ENCODE measurements around the gene PDE1C. TPM values are rescaled to one million over a fixed set of nuclear protein-coding genes. Genes with fewer than 3 reads are reported as not detected.

The PDE1C gene
- total RNA-seq, 1 donor from 2014 or later: 15.5 TPM

DNA sequence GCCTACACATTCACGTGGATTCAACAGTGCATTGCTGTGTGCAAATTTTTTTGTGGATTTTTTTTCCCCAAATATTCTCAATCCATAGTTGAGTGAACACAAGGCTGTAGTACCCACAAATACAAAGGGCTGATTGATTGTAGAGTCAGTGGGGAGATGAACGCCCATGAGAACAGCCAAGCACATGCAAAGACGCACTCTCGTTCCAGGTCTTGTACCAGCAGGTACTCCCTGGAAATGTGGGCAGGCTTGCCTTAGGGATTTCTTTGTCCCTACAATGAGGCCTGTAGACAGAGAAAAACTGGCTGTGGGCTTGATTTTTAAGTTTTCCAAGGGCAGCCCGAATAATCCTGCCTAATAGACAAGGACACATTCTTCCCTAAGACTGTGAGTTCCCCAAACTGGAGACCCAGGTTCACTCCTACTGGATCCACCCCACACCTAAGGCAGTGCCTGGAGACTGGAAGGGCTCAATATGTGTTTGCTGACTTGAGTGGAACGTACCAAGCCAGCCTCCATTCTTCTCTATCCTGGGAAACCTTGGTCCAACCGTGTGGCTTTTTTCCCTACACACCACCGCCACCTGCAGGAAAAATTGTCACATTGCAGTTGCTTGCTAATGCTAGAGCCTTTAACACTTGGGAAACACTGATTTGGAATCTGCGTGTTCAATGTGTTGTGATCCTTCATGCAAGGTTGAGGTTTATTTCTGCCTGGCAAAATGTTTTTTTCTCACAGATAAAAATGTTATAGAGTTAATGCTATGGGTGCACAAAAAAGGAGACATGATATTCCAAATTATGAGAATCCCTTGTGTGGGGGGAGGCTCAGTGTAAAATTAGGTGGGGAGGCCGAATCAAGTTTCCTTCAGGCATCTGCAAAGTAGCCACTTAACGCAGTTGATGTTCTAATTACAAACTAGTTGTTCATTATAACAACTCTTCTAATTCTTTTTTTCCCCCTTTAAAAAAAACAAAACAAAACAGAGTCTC lies 333.9 kb downstream of the PDE1C start:
- H3K9me3 ChIP-seq: no peaks in the 10 kb centered on the region
- DNase-seq: no peak
- H3K36me3 ChIP-seq: no peaks in the 10 kb centered on the region

DNA sequence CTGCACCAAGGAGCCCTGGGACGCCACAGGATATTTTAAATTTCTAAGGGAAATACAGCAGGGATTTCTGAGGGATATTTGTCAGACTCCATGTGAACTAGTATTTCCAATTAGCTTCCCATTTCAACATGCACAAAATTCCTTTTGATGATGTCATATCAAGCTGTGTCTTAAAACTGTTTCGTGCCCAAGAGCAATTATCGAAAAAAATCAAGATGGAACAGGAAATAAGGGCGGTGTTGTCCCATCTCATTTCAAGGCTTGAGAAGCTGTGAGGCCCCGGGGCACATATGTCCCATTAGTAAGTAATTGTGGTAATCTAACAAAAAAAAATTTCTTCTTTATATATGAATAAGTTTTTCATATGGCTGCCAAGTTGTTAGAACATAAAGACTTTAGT lies 335.8 kb downstream of the PDE1C start:
- ATAC-seq (no peak), DNase-seq (no peak)
- Histone ChIP-seq H3K36me3 (no peaks in the 10 kb centered on the region), H3K9me3 (no peaks in the 10 kb centered on the region), H3K27me3 (ENCODE audit: low read depth) (no peaks in the 10 kb centered on the region), H3K4me1 (no peaks in the 10 kb centered on the region), H3K27ac (no peak overlapping the region), H3K4me3 (no peak overlapping the region)
- no peak for TF ChIP-seq CTCF (IDR thresholded peaks at IDR 0.05)
- intact Hi-C loops (cut with DNase I): no loop called here

More for the DNA sequence above, 333.9 kb downstream of the PDE1C start:
- peak; percentile 88 for TF ChIP-seq CTCF (IDR thresholded peaks at IDR 0.05)
- no peaks in the 10 kb centered on the region for H3K27me3 ChIP-seq (ENCODE audit: low read depth)
- no peak overlapping the region for H3K4me3 ChIP-seq
- no peaks in the 10 kb centered on the region for H3K4me1 ChIP-seq
- H3K27ac ChIP-seq: no peak overlapping the region
- peak; percentile 82 to 85 for ATAC-seq
- intact Hi-C loops (cut with DNase I): no loop called here

- TF ChIP-seq CTCF (IDR thresholded peaks at IDR 0.05): no peak
- Histone ChIP-seq H3K27ac (no peak overlapping the region), H3K27me3 (ENCODE audit: low read depth) (no peaks in the 10 kb centered on the region), H3K36me3 (no peaks in the 10 kb centered on the region), H3K9me3 (no peaks in the 10 kb centered on the region), H3K4me1 (no peaks in the 10 kb centered on the region), H3K4me3 (no peak overlapping the region)
- DNase-seq (no peak), ATAC-seq (no peak)
- intact Hi-C loops (cut with DNase I): no loop called here
These were observed 340.9 kb downstream of the PDE1C start for GRCh38 chr7:31729195-31729804.

GRCh38 chr7:31724696-31725095 lies 345.5 kb downstream of the PDE1C start:
- H3K9me3 ChIP-seq: no peaks in the 10 kb centered on the region
- ATAC-seq: no peak
- no peak overlapping the region for H3K27ac ChIP-seq
- no peaks in the 10 kb centered on the region for H3K27me3 ChIP-seq (ENCODE audit: low read depth)
- H3K4me3 ChIP-seq: no peak overlapping the region
- no peaks in the 10 kb centered on the region for H3K36me3 ChIP-seq
- H3K4me1 ChIP-seq: no peaks in the 10 kb centered on the region
- intact Hi-C loops (cut with DNase I): no loop called here
- no peak for TF ChIP-seq CTCF (IDR thresholded peaks at IDR 0.05)
- no peak for DNase-seq

DNA sequence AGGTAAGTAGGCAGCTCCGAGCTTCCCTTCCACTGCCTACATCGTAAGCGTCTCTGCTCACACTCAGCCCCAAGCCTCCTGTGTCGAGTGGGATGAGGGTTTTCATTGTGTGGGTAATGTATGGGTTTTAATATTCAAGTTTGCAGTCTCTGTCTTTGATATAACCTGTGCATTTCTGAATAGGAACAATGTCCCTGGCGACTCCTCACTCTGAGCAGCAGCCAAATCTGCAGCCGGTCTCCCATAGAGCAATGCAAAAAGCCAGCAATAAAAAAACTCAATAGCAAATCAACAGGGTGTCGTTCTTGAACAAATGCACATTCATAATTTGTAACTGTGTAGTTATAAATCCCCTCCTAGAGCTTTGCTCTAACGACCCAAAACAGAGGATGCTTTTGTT lies 349.8 kb downstream of the PDE1C start:
- Histone ChIP-seq H3K27me3 (ENCODE audit: low read depth) (no peaks in the 10 kb centered on the region), H3K36me3 (no peaks in the 10 kb centered on the region), H3K9me3 (no peaks in the 10 kb centered on the region), H3K4me1 (no peaks in the 10 kb centered on the region), H3K4me3 (no peak overlapping the region), H3K27ac (no peak overlapping the region)
- ATAC-seq (no peak), DNase-seq (no peak)
- intact Hi-C loops (cut with DNase I): no loop called here
- TF ChIP-seq CTCF (IDR thresholded peaks at IDR 0.05): no peak

Measured in lower lobe of right lung (tissue), 2 donors.